Measurements from ENCODE around the gene ELMO3. TPM values are rescaled to one million over a fixed set of nuclear protein-coding genes. Genes with fewer than 3 reads are reported as not detected.
A peak's percentile ranks its signal among the peaks of the same experiment; 100 is the strongest.

Gene ELMO3, protein sequence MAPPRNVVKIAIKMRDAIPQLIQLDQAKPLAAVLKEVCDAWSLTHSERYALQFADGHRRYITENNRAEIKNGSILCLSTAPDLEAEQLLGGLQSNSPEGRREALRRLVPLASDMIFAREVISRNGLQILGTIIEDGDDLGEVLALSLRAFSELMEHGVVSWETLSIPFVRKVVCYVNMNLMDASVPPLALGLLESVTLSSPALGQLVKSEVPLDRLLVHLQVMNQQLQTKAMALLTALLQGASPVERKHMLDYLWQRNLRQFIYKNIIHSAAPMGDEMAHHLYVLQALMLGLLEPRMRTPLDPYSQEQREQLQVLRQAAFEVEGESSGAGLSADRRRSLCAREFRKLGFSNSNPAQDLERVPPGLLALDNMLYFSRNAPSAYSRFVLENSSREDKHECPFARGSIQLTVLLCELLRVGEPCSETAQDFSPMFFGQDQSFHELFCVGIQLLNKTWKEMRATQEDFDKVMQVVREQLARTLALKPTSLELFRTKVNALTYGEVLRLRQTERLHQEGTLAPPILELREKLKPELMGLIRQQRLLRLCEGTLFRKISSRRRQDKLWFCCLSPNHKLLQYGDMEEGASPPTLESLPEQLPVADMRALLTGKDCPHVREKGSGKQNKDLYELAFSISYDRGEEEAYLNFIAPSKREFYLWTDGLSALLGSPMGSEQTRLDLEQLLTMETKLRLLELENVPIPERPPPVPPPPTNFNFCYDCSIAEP
- 1 to 10 TPM; 4.1 to 7.5 (median 5.8) TPM for polyA plus RNA-seq (ENCODE audit: insufficient read length in 4 of 4)

DNA sequence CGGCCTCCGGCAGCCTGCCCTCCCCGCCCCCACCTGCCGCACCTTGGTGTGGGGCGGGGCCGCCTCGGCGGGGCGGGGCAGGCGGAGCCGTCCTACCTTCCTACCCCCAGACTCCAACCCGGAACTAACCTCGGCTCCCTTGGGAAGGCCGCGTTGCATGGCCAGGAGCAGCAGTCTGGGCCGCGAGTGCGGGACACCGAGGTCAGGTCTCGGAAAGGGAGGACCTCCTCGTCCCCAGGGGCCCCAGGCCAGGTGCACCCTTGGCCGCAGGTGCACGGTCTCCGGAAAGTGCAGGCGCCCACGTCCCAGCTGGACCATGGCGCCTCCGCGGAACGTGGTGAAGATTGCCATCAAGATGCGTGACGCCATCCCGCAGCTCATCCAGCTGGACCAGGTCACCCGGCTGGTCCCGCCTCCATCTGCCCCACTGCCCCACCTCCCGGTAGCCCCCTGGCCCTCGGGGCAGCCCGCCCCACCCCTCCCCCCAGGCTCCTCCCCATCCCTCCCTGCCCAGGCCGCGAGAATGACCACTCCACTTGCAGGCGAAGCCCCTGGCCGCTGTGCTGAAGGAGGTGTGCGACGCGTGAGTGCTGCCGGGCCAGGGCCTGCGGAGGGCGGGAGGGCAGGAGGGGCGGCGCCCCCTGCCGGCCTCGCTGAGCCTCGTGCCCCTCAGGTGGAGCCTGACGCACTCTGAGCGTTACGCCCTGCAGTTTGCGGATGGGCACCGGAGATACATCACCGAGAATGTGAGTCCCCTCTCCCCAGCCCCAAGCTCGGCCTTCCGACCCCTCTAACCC, at the start of gene ELMO3:
TSS of gene ELMO3 (plus strand) at position 121 of the 797 bp plus-strand sequence. CDS start at position 317, 196 bp downstream.
- no peak for DNase-seq (ENCODE audit: low read depth in 4 of 4, low spot score in 3 of 4)

DNA sequence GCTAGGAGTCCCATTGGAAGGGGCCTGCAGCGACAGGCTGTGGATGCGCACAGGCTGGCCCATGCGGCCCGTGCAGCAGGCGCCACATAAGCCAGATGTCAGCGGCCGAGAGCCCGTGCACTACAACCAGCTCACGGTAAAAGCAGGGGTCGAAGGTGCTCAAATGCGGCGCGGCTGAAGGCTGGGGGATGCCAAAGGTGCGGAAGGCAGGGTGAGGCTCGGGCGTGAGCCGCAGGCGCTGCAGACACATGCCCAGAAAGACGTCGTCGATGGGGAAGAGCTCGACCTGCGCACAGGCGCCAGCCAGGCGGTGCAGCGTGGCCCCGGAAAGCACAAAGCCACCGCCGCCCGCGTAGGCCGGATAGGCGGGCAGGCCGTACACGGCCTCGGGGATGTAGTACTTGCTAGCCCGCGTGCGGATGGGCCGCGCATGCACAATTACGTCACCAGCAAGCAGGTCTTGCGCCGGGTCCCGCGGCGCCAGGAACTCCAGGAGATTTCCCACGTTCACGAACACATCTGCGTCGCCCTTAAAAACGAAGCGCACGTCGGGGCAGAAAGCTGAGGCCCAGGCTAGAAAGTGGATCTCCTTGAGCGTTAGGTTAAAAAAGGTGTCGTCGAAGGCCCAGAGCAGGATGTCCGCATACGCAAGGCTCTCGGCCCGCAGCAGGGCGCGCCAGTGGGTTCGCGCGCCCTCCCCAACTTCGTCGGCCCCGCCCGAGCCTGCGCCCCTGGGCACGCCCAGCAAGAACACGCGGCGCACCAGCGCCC, 49.5 kb upstream of the ELMO3 start:
- DNase-seq (ENCODE audit: low read depth in 4 of 4, low spot score in 3 of 4), result no peak

DNA sequence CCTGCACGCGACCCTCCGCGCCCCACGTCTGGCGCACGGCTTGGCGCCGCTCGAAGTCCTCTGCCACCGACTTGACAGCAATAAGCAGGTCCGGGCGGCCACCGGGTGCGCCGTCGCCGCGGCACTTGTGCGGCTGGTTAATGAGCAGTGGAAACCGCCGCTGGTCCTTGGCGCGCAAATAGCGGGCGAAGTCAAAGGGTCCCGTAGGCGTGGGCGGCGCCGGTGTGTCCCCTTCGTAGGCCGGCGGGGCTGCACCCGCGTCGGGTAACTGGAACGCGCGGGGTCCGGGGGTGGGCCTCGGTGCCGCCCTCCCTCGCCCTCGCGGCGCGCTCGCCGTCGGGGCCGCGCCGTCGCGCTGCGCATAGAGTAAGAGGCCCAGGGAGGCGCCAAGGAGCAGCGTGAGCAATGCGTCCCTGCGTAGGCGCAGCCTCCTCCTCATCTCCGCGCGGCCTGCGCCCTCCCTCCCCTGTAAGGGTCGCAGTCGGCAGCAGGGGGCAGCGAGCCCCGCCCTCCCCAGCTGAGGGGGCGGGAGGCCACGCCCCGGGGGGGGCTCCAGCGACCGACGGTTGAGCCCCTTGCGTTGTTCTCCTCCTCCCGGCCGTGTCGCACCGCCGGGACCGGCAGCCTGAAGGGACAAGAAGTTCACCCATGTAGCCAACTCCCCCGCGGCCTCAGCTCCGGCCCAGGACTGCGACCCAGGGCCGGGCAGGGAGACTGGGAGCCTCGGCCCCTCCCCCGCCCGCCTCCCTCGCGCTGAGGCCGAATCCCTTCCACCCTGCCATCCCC, 48.7 kb upstream of the ELMO3 start:
- DNase-seq (ENCODE audit: low read depth in 4 of 4, low spot score in 3 of 4), result no peak

DNA sequence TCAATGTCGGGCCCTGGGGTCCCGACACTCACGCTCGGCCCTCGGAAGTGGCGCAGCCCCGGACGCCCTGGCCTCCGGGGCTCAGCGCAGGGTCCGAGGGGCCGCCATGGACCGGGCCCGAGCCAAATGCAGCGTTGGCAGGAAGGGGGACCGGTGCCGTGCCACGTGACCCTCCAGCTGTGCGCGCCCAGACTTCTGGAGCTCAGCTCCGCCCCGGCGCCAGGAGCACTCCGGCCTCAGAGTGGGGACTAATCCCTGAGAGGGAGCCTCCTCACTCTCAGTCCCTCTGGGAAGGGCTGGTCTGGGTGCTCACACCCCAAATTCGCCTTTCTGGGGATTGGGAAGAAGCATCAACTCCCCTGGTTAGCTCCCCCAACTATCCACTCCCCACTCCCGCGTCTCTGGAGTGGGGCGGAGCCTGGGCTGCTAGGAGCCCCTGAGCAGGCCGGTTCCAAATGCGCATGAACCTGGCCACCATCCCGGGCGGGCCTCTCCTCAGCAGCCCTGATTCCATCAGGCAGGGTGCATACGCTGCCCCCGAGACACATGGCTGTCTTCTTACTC, 48.0 kb upstream of the ELMO3 start, which contains the start of gene B3GNT9:
TSS of gene B3GNT9 (minus strand) at position 166 of the 564 bp plus-strand sequence. CDS start 513 bp downstream, outside the sequence.
- no peak for DNase-seq (ENCODE audit: low read depth in 4 of 4, low spot score in 3 of 4)

DNA sequence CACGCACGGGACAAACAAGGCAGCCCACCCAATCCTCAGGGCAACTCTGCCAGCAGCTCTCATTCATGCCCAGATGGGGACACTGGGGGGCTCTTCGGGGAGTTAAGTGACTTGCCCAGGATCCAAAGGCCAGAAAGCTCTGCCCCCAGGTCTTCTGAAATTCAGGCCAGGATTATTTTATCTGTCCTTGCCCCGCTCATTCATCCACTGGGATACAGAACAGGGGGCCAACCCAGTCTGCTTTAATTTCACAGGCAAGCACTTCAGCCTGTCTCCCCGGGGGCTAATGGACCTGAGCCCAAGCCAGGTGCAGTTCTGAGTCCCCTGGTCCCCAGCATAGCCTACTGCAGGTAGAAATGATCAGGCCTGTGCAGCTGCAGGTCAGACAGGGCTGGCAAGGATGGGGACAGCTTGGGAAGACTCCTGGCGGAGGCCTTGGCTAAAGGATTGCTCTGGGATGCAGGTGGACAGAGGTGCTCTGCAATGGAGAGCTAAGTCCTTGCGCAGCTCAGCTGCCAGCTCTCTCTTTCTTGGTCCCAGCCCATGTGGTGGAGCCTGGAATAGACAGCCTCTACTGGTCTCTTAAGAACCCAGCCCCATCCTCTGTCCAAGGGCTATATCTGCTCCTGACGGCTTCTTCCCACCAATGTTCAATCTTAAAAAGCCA, 47.4 kb upstream of the ELMO3 start:
- DNase-seq (ENCODE audit: low read depth in 4 of 4, low spot score in 3 of 4), result no peak

DNA sequence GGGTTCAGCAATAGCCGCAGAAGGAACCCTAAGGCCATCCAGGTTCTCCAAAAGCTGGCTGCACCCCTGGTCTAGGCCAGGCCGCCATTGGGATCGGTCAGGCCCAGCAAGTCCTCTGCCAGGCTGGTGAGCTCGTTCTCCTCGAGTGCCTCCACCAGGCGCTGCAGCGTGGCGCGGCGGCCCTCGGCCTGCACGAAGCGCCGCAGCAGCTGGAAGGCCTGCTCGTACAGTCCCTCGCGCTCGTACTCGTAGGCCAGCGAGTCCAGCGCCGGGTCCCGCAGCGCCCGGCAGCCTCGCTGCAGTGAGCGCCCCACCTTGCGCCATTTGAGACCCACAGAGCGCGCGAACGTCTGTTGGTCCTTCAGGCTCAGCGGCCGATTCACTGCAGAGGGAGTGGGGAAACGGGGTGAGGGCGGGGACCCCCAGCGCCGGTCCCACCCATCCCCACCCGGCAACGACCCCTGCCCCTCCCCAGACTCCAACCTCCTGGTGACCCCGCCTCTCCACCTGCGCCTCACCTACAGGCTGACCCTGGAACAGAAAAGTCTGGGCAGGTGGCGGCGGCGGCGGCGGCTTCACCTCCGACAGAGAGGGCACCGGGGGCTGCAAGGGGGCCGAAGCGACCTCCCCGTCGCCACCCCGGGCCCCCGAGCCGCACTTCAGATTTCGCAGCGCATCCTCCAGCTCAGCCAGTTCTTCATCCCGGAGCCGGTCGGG, 44.2 kb upstream of the ELMO3 start:
- no peak for DNase-seq (ENCODE audit: low read depth in 4 of 4, low spot score in 3 of 4)

DNA sequence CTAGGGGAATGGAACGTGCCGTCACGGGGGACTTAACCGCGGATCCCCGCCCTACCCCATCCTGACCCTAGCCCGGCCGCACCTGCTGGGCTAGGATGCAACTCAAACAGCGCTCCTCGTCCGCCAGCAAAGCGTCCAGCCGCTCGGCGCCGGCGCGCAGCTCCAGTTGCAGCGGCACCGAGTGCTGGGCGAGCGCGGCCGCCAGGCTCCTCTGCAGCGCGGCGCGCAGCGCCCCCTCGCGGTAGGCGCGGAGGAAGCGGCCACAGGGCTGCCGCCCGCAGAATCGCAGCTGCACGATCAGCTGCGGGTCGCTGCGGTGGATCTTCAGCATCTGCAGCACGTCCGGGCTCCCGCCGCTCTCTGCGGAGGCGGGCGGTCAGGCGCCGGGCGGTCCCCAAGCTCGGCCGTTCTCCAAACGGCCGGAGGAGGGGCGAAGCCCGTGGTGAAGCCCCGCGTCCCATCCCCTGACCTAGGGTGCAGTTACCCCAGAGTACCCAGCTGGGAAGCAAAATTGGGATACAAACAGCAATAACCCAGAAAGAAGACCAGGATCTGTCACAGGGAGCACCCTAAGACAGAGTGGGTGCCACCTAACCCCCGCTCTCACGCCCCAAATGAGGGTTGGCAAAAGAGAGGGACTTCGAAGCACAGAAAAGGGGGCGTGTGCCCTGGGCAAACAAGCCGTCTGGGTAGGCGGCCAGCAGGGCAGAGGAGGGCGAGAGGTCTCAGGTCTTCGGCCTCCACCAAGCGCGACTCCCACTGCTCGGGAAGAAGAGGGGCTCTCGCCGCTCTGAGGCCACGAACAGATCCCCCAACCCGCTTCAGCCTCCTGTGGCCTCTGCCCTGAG, 43.4 kb upstream of the ELMO3 start:
- DNase-seq (ENCODE audit: low read depth in 4 of 4, low spot score in 3 of 4), result peak in 1 of 4 donors; percentile 85

DNA sequence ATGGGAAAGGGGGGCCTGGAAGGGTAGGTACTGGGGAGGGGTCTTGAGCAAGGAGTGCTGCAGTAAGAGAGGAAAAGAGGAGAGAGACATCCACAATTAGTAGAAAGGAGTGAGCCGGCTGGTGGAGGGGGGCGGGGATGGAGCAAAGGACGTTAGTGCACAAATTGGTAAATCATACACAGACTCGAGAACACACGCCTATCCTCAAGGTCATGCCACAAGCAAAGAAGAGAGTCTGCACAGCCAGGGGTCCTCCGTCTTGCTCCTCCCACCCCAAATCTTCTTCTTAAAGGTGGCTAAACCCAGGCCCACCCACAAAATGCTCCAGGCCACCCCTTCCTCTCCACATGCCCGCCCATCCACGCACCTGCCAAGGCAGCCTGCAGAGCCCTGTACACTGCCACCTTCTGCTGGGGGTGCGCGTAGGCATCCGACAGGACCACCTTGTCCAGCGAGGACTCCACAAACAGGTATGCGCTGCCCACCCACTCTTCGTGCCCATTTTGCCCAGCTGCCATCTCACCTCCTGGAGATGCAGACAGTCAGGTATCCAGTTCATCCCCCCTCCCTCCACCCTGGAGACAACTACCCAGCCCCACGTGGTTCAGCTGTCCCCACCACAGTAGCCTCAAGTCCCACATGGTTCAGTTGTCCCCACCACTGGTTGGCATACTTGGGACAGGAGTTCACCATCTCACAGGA, 42.6 kb upstream of the ELMO3 start:
- no peak for DNase-seq (ENCODE audit: low read depth in 4 of 4, low spot score in 3 of 4)

DNA sequence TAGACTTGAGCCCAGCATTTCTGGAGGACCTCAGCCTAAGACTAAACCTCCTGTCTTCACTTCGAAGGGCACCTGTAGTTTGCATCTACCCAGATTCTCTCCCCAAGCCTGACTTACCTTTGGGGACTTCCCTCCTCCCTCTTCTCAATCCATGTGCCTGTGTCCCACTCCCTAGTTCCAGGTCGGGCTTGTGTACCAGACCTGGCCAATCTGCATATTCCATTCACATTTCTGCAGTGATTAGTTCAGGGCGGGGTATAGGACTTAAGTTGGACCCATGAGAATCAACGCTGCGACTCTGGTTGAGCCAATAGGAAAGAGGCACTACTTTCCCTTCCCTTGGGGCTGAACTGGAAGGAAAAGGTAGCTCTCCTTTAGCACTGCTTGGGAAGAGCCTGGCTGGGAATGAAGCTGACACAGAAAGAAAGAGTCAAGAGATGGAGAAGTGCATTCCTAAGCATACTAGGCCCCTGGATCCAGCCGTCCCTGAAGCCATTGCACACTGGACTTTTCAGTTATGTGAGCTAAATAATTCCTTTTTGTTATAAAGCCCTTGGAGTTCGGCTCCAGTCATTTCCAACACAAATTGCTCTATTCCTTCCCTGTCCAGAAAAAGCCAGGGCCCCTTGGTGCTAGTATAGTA, 41.7 kb upstream of the ELMO3 start:
- no peak for DNase-seq (ENCODE audit: low read depth in 4 of 4, low spot score in 3 of 4)

DNA sequence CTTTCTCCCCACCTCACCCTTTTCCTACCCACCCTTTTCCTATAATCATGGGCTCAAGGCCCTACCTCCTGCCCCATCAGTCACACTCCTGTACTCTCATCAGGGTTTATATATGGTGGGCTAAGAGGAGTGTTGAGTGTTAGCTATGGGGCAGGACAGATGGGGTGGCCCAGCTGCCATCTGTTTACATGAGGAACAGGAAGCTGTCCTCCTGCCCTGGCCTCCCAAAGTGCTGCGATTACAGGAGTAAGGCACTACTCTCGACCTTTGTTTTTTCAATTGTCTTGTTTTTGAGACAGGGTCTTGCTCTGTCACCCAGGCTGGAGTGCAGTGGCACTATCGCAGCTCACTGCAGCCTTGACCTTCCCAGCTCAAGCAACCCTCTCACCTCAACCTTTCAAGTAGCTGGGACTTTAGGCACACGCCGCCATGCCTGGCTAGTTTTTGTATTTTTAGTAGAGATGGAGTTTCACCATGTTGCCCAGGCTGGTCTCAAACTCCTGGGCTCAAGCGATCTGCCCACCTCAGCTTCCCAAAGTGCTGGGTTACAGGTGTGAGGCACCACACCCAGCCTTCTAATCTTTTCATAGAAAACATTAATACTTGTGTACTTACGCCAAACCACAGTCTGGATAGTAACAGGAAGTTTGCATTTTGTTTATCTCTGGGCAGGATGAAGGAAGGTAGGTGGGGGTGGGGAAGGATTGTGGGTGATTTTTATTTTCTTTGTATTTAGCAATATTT, 40.9 kb upstream of the ELMO3 start:
- DNase-seq (ENCODE audit: low read depth in 4 of 4, low spot score in 3 of 4), result no peak

DNA sequence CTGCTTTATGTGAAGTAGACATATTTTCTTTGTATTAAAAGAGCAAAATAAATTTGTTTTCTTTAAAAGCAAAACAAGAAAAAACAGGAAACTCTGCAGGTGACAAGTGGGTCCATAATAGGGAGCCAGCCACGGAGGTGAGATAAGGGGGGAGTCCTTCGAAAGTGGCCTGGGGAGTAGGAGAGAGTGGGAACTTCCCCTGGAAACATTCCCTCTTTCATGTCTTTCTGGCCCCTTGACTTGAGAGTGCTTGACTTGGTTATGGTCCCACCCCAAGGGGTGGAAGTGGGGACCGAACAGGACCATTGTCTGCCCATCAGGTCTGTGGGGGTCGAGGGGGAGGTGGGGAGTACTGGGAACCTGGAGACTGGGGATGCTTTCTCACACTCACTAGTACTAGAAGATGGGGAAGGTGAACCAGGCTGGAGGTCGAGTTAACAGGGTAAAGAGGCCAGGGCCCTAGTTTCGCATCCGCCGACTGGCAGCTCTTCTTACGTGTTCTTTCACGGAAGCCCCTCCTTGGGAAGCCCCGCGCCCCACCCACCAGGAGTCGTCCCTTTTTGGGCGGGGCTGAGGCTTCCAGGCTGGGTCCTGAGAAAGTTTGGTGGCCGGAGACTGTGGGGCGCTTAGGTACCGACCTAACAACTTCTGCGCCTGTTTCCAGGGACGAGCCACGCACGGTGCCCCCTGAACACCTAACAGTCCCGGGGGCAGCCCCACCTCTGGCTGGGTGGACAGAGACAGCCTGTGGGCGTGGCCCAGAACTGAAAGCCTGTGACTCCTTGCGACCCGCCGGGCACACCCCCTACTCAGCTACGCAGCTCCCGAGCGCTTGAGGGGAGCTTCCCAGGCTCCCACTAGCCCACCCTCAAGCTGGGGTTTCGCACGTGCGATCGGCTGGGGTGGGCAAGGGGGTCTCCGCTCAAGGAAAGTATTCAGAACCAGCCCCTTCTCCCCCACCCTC, 40.0 kb upstream of the ELMO3 start:
- DNase-seq (ENCODE audit: low read depth in 4 of 4, low spot score in 3 of 4), result no peak

DNA sequence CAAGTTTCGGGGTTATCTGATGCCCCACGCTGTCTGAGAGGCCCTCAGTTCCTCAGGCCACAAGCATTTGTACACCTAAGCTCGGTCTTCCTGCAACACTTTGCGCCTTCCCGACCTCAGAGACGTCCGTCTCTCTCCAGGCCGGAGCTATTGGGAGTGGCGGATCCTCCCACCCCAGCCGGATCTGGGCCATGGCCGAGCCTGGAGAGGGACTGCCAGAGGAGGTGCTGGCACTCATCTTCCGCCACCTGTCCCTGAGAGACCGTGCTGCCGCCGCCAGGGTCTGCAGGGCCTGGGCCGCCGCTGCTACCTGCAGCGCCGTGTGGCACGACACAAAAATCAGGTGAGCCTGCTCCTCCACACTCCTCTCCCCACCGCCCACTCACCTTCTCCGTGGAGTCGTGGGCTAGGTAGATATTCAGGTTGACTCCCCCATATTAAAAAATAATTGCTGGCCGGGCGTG, 37.3 kb upstream of the ELMO3 start:
- DNase-seq (ENCODE audit: low read depth in 4 of 4, low spot score in 3 of 4), result no peak

DNA sequence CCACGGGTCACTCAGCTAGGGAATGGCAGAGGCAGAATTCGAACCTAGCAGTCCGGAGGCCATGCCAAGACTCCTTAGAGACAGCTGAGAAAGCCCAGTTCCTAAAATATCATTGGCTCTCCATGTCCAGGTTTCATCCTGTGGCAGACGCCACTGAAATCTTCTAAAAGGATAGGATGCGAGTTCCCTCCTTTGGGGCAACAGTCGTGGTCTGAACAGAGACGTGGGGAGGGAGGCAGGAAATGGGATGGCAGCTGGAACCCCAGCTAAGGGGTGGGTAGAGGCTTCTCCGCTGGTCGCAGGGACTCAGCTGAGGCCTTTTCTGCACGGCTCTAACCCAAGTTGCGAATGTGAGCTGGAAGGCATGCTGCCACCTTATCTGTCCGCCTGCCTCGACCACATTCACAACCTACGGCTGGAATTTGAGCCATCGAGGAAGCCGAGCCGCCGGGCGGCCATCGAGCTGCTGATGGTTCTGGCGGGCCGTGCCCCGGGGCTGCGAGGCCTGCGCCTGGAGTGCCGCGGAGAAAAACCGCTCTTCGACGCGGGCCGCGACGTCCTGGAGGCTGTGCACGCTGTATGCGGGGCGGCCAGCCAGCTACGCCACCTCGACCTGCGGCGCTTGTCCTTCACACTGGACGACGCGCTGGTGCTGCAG, 36.3 kb upstream of the ELMO3 start:
- DNase-seq (ENCODE audit: low read depth in 4 of 4, low spot score in 3 of 4), result no peak

All from right renal pelvis (tissue), 4 donors.